Nephron (organoid): ENCODE results near the gene XRN1.
A peak's percentile ranks its signal among the peaks of the same experiment; 100 is the strongest.

ENCODE experiments used
- H3K27ac Mint-ChIP-seq, 3 experiments: 2 replicates each; pipeline ENCODE4 v1.8.0; 2020; ENCODE audit warnings: mixed read lengths in 3 of 3, mild to moderate bottlenecking in 2 of 3, moderate library complexity in 1 of 3
- H3K27me3 Mint-ChIP-seq: 2 replicates; pipeline ENCODE4 v1.8.0; 2021; ENCODE audit warnings: low read depth, mild to moderate bottlenecking, moderate library complexity, mixed read lengths
- H3K36me3 Mint-ChIP-seq: 2 replicates; pipeline ENCODE4 v1.8.0; 2020; ENCODE audit warnings: low read depth, mixed read lengths
- H3K4me1 Mint-ChIP-seq: 2 replicates; pipeline ENCODE4 v1.8.0; 2020; ENCODE audit warnings: mixed read lengths
- H3K4me3 Mint-ChIP-seq, 3 experiments: 2 replicates each; pipeline ENCODE4 v1.8.0; 2020; ENCODE audit warnings: mild to moderate bottlenecking in 3 of 3, mixed read lengths in 3 of 3, moderate library complexity in 2 of 3
- H3K9me3 Mint-ChIP-seq: 2 replicates; pipeline ENCODE4 v1.8.0; 2020; ENCODE audit warnings: mixed read lengths
- TF ChIP-seq, protein P1 (sequence below), 3 experiments: fragments of 200-600 bp; sonication (generic); IDR thresholded peaks; one replicate each; pipeline ENCODE4 v1.5.0; 2021; ENCODE audit warnings: antibody characterized with exemption in 3 of 3; ENCODE audit not compliant: unreplicated experiment in 3 of 3

XRN1 gene

DNA sequence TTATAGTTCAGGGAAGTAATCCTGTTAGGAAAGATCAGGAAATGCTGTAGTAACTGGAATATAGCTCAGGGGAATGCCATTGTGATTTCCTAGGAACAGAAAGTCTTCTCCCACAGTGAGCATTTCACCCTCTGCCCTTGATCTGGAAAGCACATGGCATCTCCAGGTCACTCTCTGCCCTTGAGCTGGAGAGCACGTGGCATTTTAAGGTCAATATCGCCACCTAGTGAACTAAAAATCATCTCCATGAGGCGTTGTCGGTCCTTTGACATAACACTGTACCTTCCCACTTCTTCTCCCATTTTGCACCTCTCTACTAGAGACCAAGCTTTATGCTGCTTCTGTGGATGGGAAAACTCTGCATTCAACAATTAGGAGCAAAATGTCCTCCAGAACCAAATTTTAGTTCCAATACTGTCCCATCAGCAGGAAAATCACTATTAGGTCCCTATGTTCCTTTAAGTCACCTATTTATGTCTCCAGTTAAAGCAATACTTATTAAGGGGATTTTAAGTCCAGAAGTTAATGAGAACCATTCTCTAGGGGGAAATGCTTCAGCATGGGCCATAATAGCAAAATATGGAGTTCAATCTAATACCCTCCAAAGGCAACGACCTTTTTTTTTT, 167.8 kb downstream of the XRN1 start:
- no peak overlapping the region for H3K27ac Mint-ChIP-seq
- no peaks in the 10 kb centered on the region for H3K36me3 Mint-ChIP-seq
- H3K4me3 Mint-ChIP-seq, result no peak overlapping the region
- H3K4me1 Mint-ChIP-seq, result peaks cover 8% of the 10 kb centered on the region
- peaks cover 2% of the 10 kb centered on the region for H3K9me3 Mint-ChIP-seq
- no peaks in the 10 kb centered on the region for H3K27me3 Mint-ChIP-seq
- TF ChIP-seq, protein P1, sequence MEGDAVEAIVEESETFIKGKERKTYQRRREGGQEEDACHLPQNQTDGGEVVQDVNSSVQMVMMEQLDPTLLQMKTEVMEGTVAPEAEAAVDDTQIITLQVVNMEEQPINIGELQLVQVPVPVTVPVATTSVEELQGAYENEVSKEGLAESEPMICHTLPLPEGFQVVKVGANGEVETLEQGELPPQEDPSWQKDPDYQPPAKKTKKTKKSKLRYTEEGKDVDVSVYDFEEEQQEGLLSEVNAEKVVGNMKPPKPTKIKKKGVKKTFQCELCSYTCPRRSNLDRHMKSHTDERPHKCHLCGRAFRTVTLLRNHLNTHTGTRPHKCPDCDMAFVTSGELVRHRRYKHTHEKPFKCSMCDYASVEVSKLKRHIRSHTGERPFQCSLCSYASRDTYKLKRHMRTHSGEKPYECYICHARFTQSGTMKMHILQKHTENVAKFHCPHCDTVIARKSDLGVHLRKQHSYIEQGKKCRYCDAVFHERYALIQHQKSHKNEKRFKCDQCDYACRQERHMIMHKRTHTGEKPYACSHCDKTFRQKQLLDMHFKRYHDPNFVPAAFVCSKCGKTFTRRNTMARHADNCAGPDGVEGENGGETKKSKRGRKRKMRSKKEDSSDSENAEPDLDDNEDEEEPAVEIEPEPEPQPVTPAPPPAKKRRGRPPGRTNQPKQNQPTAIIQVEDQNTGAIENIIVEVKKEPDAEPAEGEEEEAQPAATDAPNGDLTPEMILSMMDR (IDR thresholded peaks at IDR 0.05; ENCODE audit: unreplicated experiment in 3 of 3), result peak; percentile 54 to 69 (median 61)

- peaks cover 8% of the 10 kb centered on the region for H3K4me1 Mint-ChIP-seq
- peaks cover 4% of the 10 kb centered on the region for H3K9me3 Mint-ChIP-seq
- TF ChIP-seq, protein P1 (IDR thresholded peaks at IDR 0.05; ENCODE audit: unreplicated experiment in 3 of 3), result no peak
- no peak overlapping the region for H3K27ac Mint-ChIP-seq
- no peaks in the 10 kb centered on the region for H3K36me3 Mint-ChIP-seq
- H3K27me3 Mint-ChIP-seq, result no peaks in the 10 kb centered on the region
- H3K4me3 Mint-ChIP-seq, result no peak overlapping the region
Observed at GRCh38 chr3:142278451-142278850, 169.4 kb downstream of the XRN1 start.

GRCh38 chr3:142276781-142277180, 171.1 kb downstream of the XRN1 start:
- no peak overlapping the region for H3K27ac Mint-ChIP-seq
- no peaks in the 10 kb centered on the region for H3K36me3 Mint-ChIP-seq
- H3K27me3 Mint-ChIP-seq, result no peaks in the 10 kb centered on the region
- H3K9me3 Mint-ChIP-seq, result peaks cover 4% of the 10 kb centered on the region
- TF ChIP-seq, protein P1 (IDR thresholded peaks at IDR 0.05; ENCODE audit: unreplicated experiment in 3 of 3), result no peak
- H3K4me1 Mint-ChIP-seq, result peaks cover 14% of the 10 kb centered on the region
- no peak overlapping the region for H3K4me3 Mint-ChIP-seq

- Mint-ChIP-seq H3K4me1 (peaks cover 14% of the 10 kb centered on the region), H3K9me3 (peaks cover 4% of the 10 kb centered on the region), H3K27ac (peak overlapping the region in 1 of 3 experiments; percentile 1), H3K27me3 (no peaks in the 10 kb centered on the region), H3K36me3 (no peaks in the 10 kb centered on the region), H3K4me3 (no peak overlapping the region)
- TF ChIP-seq, protein P1 (IDR thresholded peaks at IDR 0.05; ENCODE audit: unreplicated experiment in 3 of 3), result no peak
Observed at GRCh38 chr3:142275856-142276255, 172.0 kb downstream of the XRN1 start.

DNA sequence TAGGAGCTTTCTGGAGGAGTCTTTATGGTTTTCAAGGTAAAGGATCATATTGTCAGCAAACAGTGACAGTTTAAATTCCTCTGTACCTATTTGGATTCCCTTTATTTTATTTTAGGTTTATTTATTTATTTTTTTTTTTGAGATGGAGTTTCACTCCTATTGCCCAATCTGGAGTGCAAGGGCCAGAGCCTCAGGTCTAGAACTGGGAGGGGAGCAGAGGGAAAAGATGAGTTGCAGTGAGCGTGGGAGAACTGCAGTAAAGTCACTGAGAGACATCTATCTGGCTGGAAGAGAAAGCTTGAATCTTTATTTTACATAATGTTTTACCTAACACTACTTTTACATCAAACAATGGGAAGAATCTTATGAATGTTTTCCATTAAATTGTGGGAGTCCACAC, 172.9 kb downstream of the XRN1 start:
- H3K36me3 Mint-ChIP-seq, result no peaks in the 10 kb centered on the region
- no peak overlapping the region for H3K4me3 Mint-ChIP-seq
- no peaks in the 10 kb centered on the region for H3K27me3 Mint-ChIP-seq
- H3K27ac Mint-ChIP-seq, result no peak overlapping the region
- TF ChIP-seq, protein P1 (IDR thresholded peaks at IDR 0.05; ENCODE audit: unreplicated experiment in 3 of 3), result no peak
- peaks cover 4% of the 10 kb centered on the region for H3K9me3 Mint-ChIP-seq
- H3K4me1 Mint-ChIP-seq, result peaks cover 14% of the 10 kb centered on the region

DNA sequence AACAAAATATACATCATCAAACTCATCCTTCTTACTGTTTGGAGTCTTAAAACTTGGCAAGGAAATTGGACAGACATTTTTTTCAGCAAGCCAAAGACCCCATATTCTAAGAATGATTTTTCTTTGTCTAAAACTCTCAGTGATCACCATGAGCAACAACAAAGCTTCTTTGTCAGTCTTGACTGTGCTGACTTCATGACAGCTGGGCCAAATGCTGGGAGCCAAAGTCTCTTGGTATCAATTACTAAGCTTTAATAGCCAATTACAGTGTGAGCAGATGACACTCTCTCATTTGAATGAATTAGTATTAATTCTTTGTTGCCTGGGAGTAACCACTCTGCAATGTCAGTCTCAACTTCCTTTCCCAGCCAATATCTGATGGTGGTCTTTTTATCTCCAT, 174.3 kb downstream of the XRN1 start:
- Mint-ChIP-seq H3K27ac (peak overlapping the region in 1 of 3 experiments; percentile 36), H3K4me1 (peaks cover 14% of the 10 kb centered on the region), H3K27me3 (no peaks in the 10 kb centered on the region), H3K4me3 (no peak overlapping the region), H3K36me3 (no peaks in the 10 kb centered on the region), H3K9me3 (peaks cover 4% of the 10 kb centered on the region)
- TF ChIP-seq, protein P1 (IDR thresholded peaks at IDR 0.05; ENCODE audit: unreplicated experiment in 3 of 3), result no peak
